ENCODE data around the gene NCOA3. TPM values are rescaled to one million over a fixed set of nuclear protein-coding genes. Genes with fewer than 3 reads are reported as not detected.
"Not testable (repeated sequence)": the region's sequence is repeated elsewhere in the genome, so short reads cannot be mapped to it uniquely, and the experiment has no call there.

Gene NCOA3
- total RNA-seq, 1 experiment from 2014 or later, result 60.3 TPM

GRCh38 chr20:47493175-47493962 lies 8.3 kb upstream of the NCOA3 start:
- peaks cover 37% of the 10 kb centered on the region for H3K4me1 Mint-ChIP-seq (ENCODE audit: low read depth, unreplicated experiment)
- intact Hi-C loops (cut with micrococcal nuclease; ENCODE audit: unreplicated experiment), result loop anchor here (5.0 to 10.0 kb wide), 2 partner anchors 36 to 289 kb away; no protein-coding TSS in a partner anchor
- H3K27ac Mint-ChIP-seq (ENCODE audit: unreplicated experiment), result peak overlapping the region; percentile 68

GRCh38 chr20:47493963-47494293 lies 7.8 kb upstream of the NCOA3 start:
- Mint-ChIP-seq H3K36me3 (ENCODE audit: insufficient read depth, unreplicated experiment) (peaks cover 21% of the 10 kb centered on the region), H3K4me1 (ENCODE audit: low read depth, unreplicated experiment) (peaks cover 41% of the 10 kb centered on the region), H3K4me3 (ENCODE audit: low read depth, unreplicated experiment) (peak overlapping the region; percentile 35), H3K27ac (ENCODE audit: unreplicated experiment) (peak overlapping the region; percentile 68), H3K9me3 (ENCODE audit: low read depth, unreplicated experiment) (peaks cover 2% of the 10 kb centered on the region), H3K27me3 (ENCODE audit: unreplicated experiment) (no peaks in the 10 kb centered on the region)
- intact Hi-C loops (cut with micrococcal nuclease; ENCODE audit: unreplicated experiment), result loop anchor here (5.0 to 10.0 kb wide), 2 partner anchors 37 to 289 kb away; no protein-coding TSS in a partner anchor
- CTCF ChIA-PET, result interaction anchor here (0.5 to 2.0 kb wide), 14 partner anchors 8 to 789 kb away, joined by 3 to 28 read pairs (median 6); partner anchors contain the start of gene NCOA3
- no peak for TF ChIP-seq CTCF (IDR thresholded peaks at IDR 0.05; ENCODE audit: unreplicated experiment)
- peak; percentile 66 for DNase-seq
- no TSS peak for BruUV-seq (replicated peaks)

More at GRCh38 chr20:47493175-47493962, 8.3 kb upstream of the NCOA3 start:
- Mint-ChIP-seq H3K27me3 (ENCODE audit: unreplicated experiment) (no peaks in the 10 kb centered on the region), H3K36me3 (ENCODE audit: insufficient read depth, unreplicated experiment) (peaks cover 21% of the 10 kb centered on the region), H3K9me3 (ENCODE audit: low read depth, unreplicated experiment) (peaks cover 2% of the 10 kb centered on the region), H3K4me3 (ENCODE audit: low read depth, unreplicated experiment) (peak overlapping the region; percentile 35)
- CTCF ChIA-PET, result interaction anchor here (0.5 to 2.0 kb wide), 23 partner anchors 9 to 789 kb away, joined by 3 to 28 read pairs (median 5); partner anchors contain the start of gene NCOA3
- no TSS peak for BruUV-seq (replicated peaks)
- TF ChIP-seq CTCF (IDR thresholded peaks at IDR 0.05; ENCODE audit: unreplicated experiment), result no peak
- peak; percentile 95 for DNase-seq

- H3K9me3 Mint-ChIP-seq (ENCODE audit: low read depth, unreplicated experiment); DNase-seq; H3K27me3 Mint-ChIP-seq (ENCODE audit: unreplicated experiment); BruUV-seq (replicated peaks); H3K4me3 Mint-ChIP-seq (ENCODE audit: low read depth, unreplicated experiment); CTCF ChIA-PET: not testable (repeated sequence)
- Mint-ChIP-seq H3K27ac (ENCODE audit: unreplicated experiment) (peak overlapping the region; percentile 68), H3K36me3 (ENCODE audit: insufficient read depth, unreplicated experiment) (peaks cover 21% of the 10 kb centered on the region), H3K4me1 (ENCODE audit: low read depth, unreplicated experiment) (peaks cover 41% of the 10 kb centered on the region)
- intact Hi-C loops (cut with micrococcal nuclease; ENCODE audit: unreplicated experiment), result loop anchor here (5.0 to 10.0 kb wide), 2 partner anchors 37 to 290 kb away; no protein-coding TSS in a partner anchor
These were observed 7.1 kb upstream of the NCOA3 start for GRCh38 chr20:47494606-47495005.

GRCh38 chr20:47496118-47496517 lies 5.6 kb upstream of the NCOA3 start:
- no peaks in the 10 kb centered on the region for H3K27me3 Mint-ChIP-seq (ENCODE audit: unreplicated experiment)
- H3K36me3 Mint-ChIP-seq (ENCODE audit: insufficient read depth, unreplicated experiment), result peaks cover 28% of the 10 kb centered on the region
- no peak for TF ChIP-seq CTCF (IDR thresholded peaks at IDR 0.05; ENCODE audit: unreplicated experiment)
- H3K9me3 Mint-ChIP-seq (ENCODE audit: low read depth, unreplicated experiment), result peaks cover 2% of the 10 kb centered on the region
- intact Hi-C loops (cut with micrococcal nuclease; ENCODE audit: unreplicated experiment), result loop anchor here (10.0 kb wide), 1 partner anchor 291 kb away; no protein-coding TSS in a partner anchor
- H3K4me3 Mint-ChIP-seq (ENCODE audit: low read depth, unreplicated experiment), result no peak overlapping the region
- H3K4me1 Mint-ChIP-seq (ENCODE audit: low read depth, unreplicated experiment), result peaks cover 54% of the 10 kb centered on the region
- H3K27ac Mint-ChIP-seq (ENCODE audit: unreplicated experiment), result no peak overlapping the region
- CTCF ChIA-PET, result no interaction called here
- DNase-seq, result no peak
- no TSS peak for BruUV-seq (replicated peaks)
